Measurements from ENCODE around the gene CRYBG3.

DNA sequence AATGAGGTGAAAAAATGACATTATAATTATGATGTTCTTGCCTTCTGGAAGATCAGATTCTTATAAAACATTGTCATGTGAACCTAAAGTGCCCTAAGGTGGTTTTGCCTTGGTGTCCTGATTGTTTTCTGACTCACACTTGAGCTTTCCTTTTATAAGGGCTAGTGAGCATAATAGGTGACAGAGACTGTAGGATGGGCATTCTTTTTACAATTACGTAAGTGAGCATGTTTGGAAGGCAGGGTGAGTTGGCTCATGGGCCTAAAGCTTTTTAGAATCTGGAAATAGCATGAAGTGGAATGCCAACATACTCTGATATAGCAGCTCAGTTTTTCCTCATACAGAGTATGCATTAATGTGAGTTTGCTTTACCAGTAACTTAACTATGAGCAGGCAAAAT is 41.2 kb downstream of the CRYBG3 start:
- TF ChIP-seq, protein P1, sequence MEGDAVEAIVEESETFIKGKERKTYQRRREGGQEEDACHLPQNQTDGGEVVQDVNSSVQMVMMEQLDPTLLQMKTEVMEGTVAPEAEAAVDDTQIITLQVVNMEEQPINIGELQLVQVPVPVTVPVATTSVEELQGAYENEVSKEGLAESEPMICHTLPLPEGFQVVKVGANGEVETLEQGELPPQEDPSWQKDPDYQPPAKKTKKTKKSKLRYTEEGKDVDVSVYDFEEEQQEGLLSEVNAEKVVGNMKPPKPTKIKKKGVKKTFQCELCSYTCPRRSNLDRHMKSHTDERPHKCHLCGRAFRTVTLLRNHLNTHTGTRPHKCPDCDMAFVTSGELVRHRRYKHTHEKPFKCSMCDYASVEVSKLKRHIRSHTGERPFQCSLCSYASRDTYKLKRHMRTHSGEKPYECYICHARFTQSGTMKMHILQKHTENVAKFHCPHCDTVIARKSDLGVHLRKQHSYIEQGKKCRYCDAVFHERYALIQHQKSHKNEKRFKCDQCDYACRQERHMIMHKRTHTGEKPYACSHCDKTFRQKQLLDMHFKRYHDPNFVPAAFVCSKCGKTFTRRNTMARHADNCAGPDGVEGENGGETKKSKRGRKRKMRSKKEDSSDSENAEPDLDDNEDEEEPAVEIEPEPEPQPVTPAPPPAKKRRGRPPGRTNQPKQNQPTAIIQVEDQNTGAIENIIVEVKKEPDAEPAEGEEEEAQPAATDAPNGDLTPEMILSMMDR (IDR thresholded peaks at IDR 0.05; ENCODE audit: poor library complexity, severe bottlenecking): no peak
- no peak for TF ChIP-seq POLR2AphosphoS5 (IDR thresholded peaks at IDR 0.05)
- TF ChIP-seq RAD21 (conservative IDR thresholded peaks at IDR 0.05): no peak
- TF ChIP-seq EZH2 (IDR thresholded peaks at IDR 0.05; ENCODE audit: borderline replicate concordance, insufficient read depth, low read length, poor library complexity, severe bottlenecking): no peak
